SU-DHL-6 (cell line): ENCODE measurements around the gene USP8.

Experiments
- H2AFZ ChIP-seq: fragments of 200-600 bp; sonication (generic); 2 replicates; pipeline ENCODE4 v1.6.1; 2014; ENCODE audit warnings: low read depth, mild to moderate bottlenecking, moderate library complexity, mixed read lengths, antibody characterized with exemption, low read length; ENCODE audit not compliant: severe bottlenecking
- H3F3A ChIP-seq: fragments of 200-600 bp; shearing (Covaris generic); 2 replicates; pipeline ENCODE4 v1.6.0; 2016; ENCODE audit warnings: antibody characterized with exemption, mild to moderate bottlenecking; ENCODE audit not compliant: insufficient read depth
- H3K27ac ChIP-seq: fragments of 200-600 bp; sonication (generic); 2 replicates; pipeline ENCODE4 v1.5.1; 2016; ENCODE audit warnings: low read depth, mild to moderate bottlenecking, low read length, moderate library complexity, mixed read lengths
- H3K27me3 ChIP-seq: fragments of 200-600 bp; sonication (generic), shearing (Covaris generic); 2 replicates; pipeline ENCODE4 v1.6.0; 2014; ENCODE audit warnings: mild to moderate bottlenecking, low read length
- H3K36me3 ChIP-seq: fragments of 200-600 bp; sonication (generic); 2 replicates; pipeline ENCODE4 v1.6.1; 2014; ENCODE audit warnings: mild to moderate bottlenecking, low read length, mixed read lengths
- H3K4me2 ChIP-seq: fragments of 300-600, 200-600 bp; shearing (Covaris generic), sonication (generic); 2 replicates; pipeline ENCODE4 v1.6.0; 2014; ENCODE audit warnings: low read length, low read depth, mild to moderate bottlenecking; ENCODE audit not compliant: poor library complexity, severe bottlenecking
- H3K4me3 ChIP-seq: fragments of 200-600 bp; sonication (generic); 2 replicates; pipeline ENCODE4 v1.5.1; 2014; ENCODE audit warnings: antibody characterized with exemption, low read length, mild to moderate bottlenecking, mixed read lengths; ENCODE audit not compliant: insufficient read depth, poor library complexity, severe bottlenecking
- H3K79me2 ChIP-seq: fragments of 200-600 bp; sonication (generic); 2 replicates; pipeline ENCODE4 v1.6.1; 2014; ENCODE audit warnings: mild to moderate bottlenecking, low read length, moderate library complexity; ENCODE audit not compliant: insufficient read depth
- H3K9ac ChIP-seq: fragments of 200-600 bp; sonication (generic); 2 replicates; pipeline ENCODE4 v1.7.0; 2014; ENCODE audit warnings: mild to moderate bottlenecking, low read length
- H3K9me2 ChIP-seq: fragments of 200-600 bp; sonication (generic); replicated peaks from 2 replicates; pipeline ENCODE4 v1.6.1; 2014; ENCODE audit warnings: low read length; ENCODE audit not compliant: insufficient read depth
- H3K9me3 ChIP-seq: fragments of 200-600 bp; sonication (generic); 2 replicates; pipeline ENCODE4 v1.6.1; 2014; ENCODE audit warnings: low read length, mixed read lengths; ENCODE audit not compliant: insufficient read depth
- H4K20me1 ChIP-seq: fragments of 200-600 bp; sonication (generic); 2 replicates; pipeline ENCODE4 v1.6.1; 2014; ENCODE audit warnings: low read depth, mild to moderate bottlenecking, antibody characterized with exemption, low read length, moderate library complexity, mixed read lengths
- EZH2phosphoT487 ChIP-seq: fragments of 200-600 bp; sonication (generic), shearing (Covaris generic); conservative IDR thresholded peaks from 2 replicates; pipeline ENCODE4 v1.6.1; 2018; ENCODE audit warnings: mild to moderate bottlenecking, antibody characterized with exemption, low read length, moderate library complexity, mixed read lengths
- TF ChIP-seq, protein P1 (sequence below): fragments of 200-600 bp; sonication (generic); IDR thresholded peaks from one replicate; pipeline ENCODE4 v1.5.1; 2017; ENCODE audit warnings: antibody characterized with exemption, mild to moderate bottlenecking, low read length, moderate library complexity; ENCODE audit not compliant: insufficient read depth, poor library complexity, severe bottlenecking

Gene USP8

DNA sequence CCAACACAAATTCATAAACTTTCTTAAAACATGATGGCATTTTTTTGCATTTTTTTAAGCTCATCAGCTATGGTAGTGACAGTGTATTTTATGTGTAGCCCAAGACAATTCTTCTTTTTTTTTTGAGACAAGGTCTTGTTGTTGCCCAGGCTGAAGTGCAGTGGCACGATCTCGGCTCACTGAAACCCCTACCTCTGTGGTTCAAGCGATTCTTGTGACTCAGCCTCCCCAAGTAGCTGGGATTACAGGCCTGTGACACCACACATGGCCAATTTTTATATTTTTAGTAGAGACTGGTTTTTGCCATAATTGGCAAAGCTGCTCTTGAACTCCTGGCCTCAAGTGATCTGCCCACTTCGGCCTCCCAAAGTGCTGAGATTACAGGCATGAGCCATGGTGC, 139.6 kb downstream of the USP8 start:
- H4K20me1 ChIP-seq = no peaks in the 10 kb centered on the region
- H3K36me3 ChIP-seq = peaks cover 21% of the 10 kb centered on the region

More for the DNA sequence above, 139.6 kb downstream of the USP8 start:
- Histone ChIP-seq H3K9me2 (no peaks in the 10 kb centered on the region), H3K9ac (no peak overlapping the region), H2AFZ (no peak overlapping the region), H3K27me3 (no peaks in the 10 kb centered on the region), H3K4me2 (no peak overlapping the region), H3K9me3 (no peaks in the 10 kb centered on the region), H3K4me3 (no peak overlapping the region), H3K27ac (no peak overlapping the region), H3K79me2 (0 out of 2 replicates have a peak, but pooled peaks cover 3% of the 10 kb centered on the region), H3F3A (0 out of 2 replicates have a peak, but pooled peaks cover 3% of the 10 kb centered on the region)
- TF ChIP-seq EZH2phosphoT487 = no peak
- TF ChIP-seq, protein P1, sequence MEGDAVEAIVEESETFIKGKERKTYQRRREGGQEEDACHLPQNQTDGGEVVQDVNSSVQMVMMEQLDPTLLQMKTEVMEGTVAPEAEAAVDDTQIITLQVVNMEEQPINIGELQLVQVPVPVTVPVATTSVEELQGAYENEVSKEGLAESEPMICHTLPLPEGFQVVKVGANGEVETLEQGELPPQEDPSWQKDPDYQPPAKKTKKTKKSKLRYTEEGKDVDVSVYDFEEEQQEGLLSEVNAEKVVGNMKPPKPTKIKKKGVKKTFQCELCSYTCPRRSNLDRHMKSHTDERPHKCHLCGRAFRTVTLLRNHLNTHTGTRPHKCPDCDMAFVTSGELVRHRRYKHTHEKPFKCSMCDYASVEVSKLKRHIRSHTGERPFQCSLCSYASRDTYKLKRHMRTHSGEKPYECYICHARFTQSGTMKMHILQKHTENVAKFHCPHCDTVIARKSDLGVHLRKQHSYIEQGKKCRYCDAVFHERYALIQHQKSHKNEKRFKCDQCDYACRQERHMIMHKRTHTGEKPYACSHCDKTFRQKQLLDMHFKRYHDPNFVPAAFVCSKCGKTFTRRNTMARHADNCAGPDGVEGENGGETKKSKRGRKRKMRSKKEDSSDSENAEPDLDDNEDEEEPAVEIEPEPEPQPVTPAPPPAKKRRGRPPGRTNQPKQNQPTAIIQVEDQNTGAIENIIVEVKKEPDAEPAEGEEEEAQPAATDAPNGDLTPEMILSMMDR = no peak
